ENCODE measurements around the gene MDFI. TPM values are rescaled to one million over a fixed set of nuclear protein-coding genes. Genes with fewer than 3 reads are reported as not detected.
"Not testable (repeated sequence)": the region's sequence is repeated elsewhere in the genome, so short reads cannot be mapped to it uniquely, and the experiment has no call there.

MDFI gene
- total RNA-seq, 2 experiments from 2014 or later, result not detected

DNA sequence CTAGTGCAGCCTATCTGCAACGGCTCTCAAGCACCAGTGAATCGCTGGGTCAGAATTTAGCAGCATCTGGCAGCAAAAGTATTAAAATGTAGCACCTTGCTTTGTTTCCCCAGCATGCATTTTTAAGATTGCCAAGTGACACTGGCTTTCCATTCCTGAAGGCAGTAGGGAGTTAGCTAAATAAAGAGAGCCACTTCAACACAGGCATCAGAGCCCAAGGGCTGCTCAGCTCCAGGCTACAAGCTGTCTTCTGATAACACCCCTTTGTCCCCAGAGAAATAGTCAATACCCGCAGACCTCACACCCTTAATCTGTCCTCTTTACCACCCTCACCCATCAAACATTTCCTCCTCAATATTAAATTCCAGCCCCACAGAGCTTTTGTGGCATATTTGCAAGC is 19.7 kb upstream of the MDFI start:
- ChIA-PET POLR2A (no interaction called here), CTCF (interaction anchor here (1.1 to 1.5 kb wide), 4 partner anchors 8 to 250 kb away, joined by 3 to 7 read pairs (median 4); no protein-coding TSS in a partner anchor)
- no peaks in the 10 kb centered on the region for H3K4me1 Mint-ChIP-seq (ENCODE audit: low read depth)
- H3K9me3 Mint-ChIP-seq, result peaks cover 6% of the 10 kb centered on the region
- H3K27me3 Mint-ChIP-seq, result peaks cover 13% of the 10 kb centered on the region
- no peak overlapping the region for H3K4me3 Mint-ChIP-seq
- H3K36me3 Mint-ChIP-seq (ENCODE audit: low read depth), result no peaks in the 10 kb centered on the region
- intact Hi-C loops (cut with micrococcal nuclease), result no loop called here
- DNase-seq, result no peak
- TF ChIP-seq, protein P1, sequence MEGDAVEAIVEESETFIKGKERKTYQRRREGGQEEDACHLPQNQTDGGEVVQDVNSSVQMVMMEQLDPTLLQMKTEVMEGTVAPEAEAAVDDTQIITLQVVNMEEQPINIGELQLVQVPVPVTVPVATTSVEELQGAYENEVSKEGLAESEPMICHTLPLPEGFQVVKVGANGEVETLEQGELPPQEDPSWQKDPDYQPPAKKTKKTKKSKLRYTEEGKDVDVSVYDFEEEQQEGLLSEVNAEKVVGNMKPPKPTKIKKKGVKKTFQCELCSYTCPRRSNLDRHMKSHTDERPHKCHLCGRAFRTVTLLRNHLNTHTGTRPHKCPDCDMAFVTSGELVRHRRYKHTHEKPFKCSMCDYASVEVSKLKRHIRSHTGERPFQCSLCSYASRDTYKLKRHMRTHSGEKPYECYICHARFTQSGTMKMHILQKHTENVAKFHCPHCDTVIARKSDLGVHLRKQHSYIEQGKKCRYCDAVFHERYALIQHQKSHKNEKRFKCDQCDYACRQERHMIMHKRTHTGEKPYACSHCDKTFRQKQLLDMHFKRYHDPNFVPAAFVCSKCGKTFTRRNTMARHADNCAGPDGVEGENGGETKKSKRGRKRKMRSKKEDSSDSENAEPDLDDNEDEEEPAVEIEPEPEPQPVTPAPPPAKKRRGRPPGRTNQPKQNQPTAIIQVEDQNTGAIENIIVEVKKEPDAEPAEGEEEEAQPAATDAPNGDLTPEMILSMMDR (IDR thresholded peaks at IDR 0.05), result no peak
- no peak overlapping the region for H3K27ac Mint-ChIP-seq
- no peak for ATAC-seq

DNA sequence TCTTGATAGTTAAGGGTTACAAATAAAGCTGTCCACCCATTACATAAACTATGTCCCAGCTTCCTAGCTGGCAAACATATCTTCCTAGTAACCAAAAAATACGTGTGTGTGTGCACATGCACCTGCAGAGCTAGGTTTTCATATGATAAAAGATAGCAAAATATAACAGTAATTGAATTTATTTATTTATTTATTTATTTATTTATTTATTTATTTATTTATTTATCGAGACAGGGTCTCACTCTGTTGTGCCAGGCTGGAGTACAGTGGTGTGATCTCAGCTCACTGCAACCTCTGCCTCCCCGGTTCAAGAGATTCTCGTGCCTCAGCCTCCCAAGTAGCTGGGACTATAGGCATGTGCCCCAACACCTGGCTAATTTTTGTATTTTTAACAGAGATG is 19.1 kb upstream of the MDFI start:
- CTCF ChIA-PET, result interaction anchor here (1.0 to 1.5 kb wide), 5 partner anchors 9 to 251 kb away, joined by 3 to 7 read pairs (median 4); no protein-coding TSS in a partner anchor
- peaks cover 10% of the 10 kb centered on the region for H3K27me3 Mint-ChIP-seq
- H3K4me1 Mint-ChIP-seq (ENCODE audit: low read depth); POLR2A ChIA-PET; H3K4me3 Mint-ChIP-seq; H3K27ac Mint-ChIP-seq; H3K36me3 Mint-ChIP-seq (ENCODE audit: low read depth); intact Hi-C loops (cut with micrococcal nuclease); ATAC-seq; DNase-seq; H3K9me3 Mint-ChIP-seq: not testable (repeated sequence)

DNA sequence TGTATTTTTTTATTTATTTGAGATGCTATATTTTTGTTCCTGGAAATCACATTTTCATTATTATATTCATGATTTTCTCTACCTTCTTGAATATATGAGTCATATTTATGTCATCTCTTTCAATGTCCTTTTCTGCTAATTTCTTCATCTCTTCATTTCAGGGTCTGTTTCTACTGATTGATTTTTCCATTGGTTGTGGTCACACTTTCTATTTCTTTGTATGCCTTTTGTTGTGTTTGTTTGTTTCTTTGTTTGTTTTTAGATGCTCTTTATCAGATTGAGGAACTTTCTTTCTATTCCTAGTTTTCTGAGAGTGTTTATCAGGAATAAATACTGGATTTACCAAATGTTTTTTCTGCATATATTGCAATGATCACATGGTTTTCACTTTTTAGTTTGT is 16.9 kb upstream of the MDFI start:
- no peak overlapping the region for H3K4me3 Mint-ChIP-seq
- TF ChIP-seq, protein P1 (IDR thresholded peaks at IDR 0.05), result no peak
- peaks cover 9% of the 10 kb centered on the region for H3K4me1 Mint-ChIP-seq (ENCODE audit: low read depth)
- no peaks in the 10 kb centered on the region for H3K36me3 Mint-ChIP-seq (ENCODE audit: low read depth)
- no peak for DNase-seq
- CTCF ChIA-PET, result no interaction called here
- no peak overlapping the region for H3K27ac Mint-ChIP-seq
- H3K27me3 Mint-ChIP-seq, result peaks cover 10% of the 10 kb centered on the region
- no peak for ATAC-seq
- intact Hi-C loops (cut with micrococcal nuclease), result no loop called here
- POLR2A ChIA-PET, result no interaction called here
- peaks cover 6% of the 10 kb centered on the region for H3K9me3 Mint-ChIP-seq

DNA sequence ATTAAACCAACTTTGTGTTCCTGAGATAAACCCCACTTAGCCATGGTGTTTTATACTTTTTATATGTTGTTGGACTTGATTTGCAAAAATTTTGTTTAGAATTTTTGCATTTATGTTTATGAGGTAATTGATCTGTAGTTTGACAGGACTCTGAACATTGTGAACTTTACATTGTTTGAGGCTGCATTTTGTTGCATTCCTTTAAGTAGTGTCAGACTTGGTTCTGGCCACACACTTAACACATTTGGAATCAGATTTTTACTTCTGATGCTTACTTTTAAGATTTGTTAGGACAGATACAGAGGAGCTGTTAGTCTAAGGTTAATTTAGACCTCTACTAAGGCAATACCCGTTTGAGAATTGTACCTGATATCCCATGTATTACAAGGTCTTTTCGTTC is 16.5 kb upstream of the MDFI start:
- Mint-ChIP-seq H3K9me3 (peaks cover 6% of the 10 kb centered on the region), H3K27me3 (peaks cover 10% of the 10 kb centered on the region), H3K4me1 (ENCODE audit: low read depth) (peaks cover 9% of the 10 kb centered on the region), H3K4me3 (no peak overlapping the region), H3K36me3 (ENCODE audit: low read depth) (no peaks in the 10 kb centered on the region), H3K27ac (no peak overlapping the region)
- intact Hi-C loops (cut with micrococcal nuclease), result no loop called here
- DNase-seq, result no peak
- TF ChIP-seq, protein P1 (IDR thresholded peaks at IDR 0.05), result no peak
- ChIA-PET CTCF (no interaction called here), POLR2A (no interaction called here)
- no peak for ATAC-seq

DNA sequence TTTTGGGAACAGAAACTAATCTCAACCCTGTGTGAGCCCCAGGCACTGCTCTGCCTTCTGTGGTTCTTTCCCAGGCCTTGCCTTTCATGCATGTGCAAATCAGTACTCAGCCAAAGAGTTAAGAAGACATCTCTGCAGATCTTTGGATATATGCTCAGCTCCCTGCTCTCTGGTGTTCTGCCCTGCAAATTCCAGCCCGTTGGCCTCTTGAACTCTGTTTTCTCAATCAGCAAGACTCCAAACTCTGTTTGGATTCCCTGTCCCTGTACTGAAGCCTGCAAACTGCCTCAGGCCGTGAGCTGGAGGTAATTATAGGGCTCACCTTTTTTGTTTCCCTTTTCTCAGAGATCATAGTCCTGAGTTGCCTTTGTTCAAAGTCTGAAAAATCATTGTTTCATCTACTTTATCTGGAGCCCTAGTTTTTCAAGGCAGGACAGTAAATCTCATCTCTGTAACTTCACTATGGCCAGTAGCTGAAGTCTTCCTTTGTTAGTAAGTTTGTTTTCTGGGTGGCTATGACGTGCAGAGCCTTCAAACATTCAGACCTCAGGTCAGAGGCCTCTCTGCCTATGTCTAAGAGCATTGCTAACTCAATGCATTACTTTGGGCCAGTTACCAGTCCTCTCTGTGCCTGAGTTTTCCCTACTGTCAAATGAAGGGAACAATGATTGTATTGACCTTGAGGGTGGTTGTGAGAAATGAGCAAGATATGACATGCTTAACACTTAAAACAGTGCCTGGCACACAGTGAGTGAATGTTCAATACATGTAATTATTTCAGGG is 15.9 kb upstream of the MDFI start:
- Mint-ChIP-seq H3K36me3 (ENCODE audit: low read depth) (no peaks in the 10 kb centered on the region), H3K27ac (no peak overlapping the region), H3K4me1 (ENCODE audit: low read depth) (peaks cover 11% of the 10 kb centered on the region), H3K4me3 (no peak overlapping the region), H3K9me3 (peaks cover 6% of the 10 kb centered on the region), H3K27me3 (peaks cover 10% of the 10 kb centered on the region)
- CTCF ChIA-PET, result no interaction called here
- DNase-seq (no peak), ATAC-seq (no peak)
- POLR2A ChIA-PET, result no interaction called here
- TF ChIP-seq, protein P1 (IDR thresholded peaks at IDR 0.05), result no peak
- intact Hi-C loops (cut with micrococcal nuclease), result no loop called here
